Endothelial cell of umbilical vein (primary cell): ENCODE measurements around the gene RBM15B. TPM values are rescaled to one million over a fixed set of nuclear protein-coding genes. Genes with fewer than 3 reads are reported as not detected.

Experiments used
- BruUV-seq: library from RNA; stranded (reverse); fragments of 400-500 nt; replicated peaks from 2 replicates; lab custom pipeline; 2021; lab: Mats Ljungman, UMichigan
- CTCF ChIA-PET: fragments of 300-600, 350-600 bp; sonication (Branson Sonifier 250); formaldehyde crosslinking; loops from one replicate; lab custom pipeline; 2021; ENCODE audit warnings: antibody characterized with exemption, inconsistent platforms; lab: Charles Lee
- POLR2A ChIA-PET: fragments of 300-600, 350-600 bp; sonication (Branson Sonifier 250); formaldehyde crosslinking; loops from one replicate; lab custom pipeline; 2021; ENCODE audit warnings: antibody characterized with exemption, inconsistent platforms; lab: Charles Lee
- DNase-seq: peaks from one replicate; pipeline ENCODE4 v3.0.0-alpha.2; 2011; ENCODE audit warnings: low read depth, low spot score
- FAIRE-seq: peaks from 2 replicates; lab custom pipeline; 2011; peaks lifted over from hg19 to GRCh38; lab: Jason Lieb, UNC
- H2AFZ ChIP-seq: 2 replicates; pipeline ENCODE4 v1.6.0; 2012; ENCODE audit warnings: low read depth, low read length, control low read depth, inconsistent platforms
- H3K27ac ChIP-seq: 2 replicates; pipeline ENCODE4 v1.5.1; 2011; ENCODE audit warnings: low read depth, mild to moderate bottlenecking, control low read depth, low read length, moderate library complexity; ENCODE audit not compliant: insufficient read depth
- H3K27me3 ChIP-seq, 2 experiments: 2 replicates each; pipeline versions ENCODE4 v1.6.0 to v1.6.1; 2011; ENCODE audit warnings: low read length in 2 of 2, mixed read lengths in 1 of 2; ENCODE audit not compliant: control insufficient read depth in 2 of 2, insufficient read depth in 2 of 2
- H3K36me3 ChIP-seq, 2 experiments: 2 replicates in 1 of 2; 3 replicates in 1 of 2; pipeline ENCODE4 v1.5.1; 2011; ENCODE audit warnings: low read length in 2 of 2, mild to moderate bottlenecking in 1 of 2, moderate library complexity in 1 of 2; ENCODE audit not compliant: control insufficient read depth in 2 of 2, insufficient read depth in 2 of 2; ENCODE audit errors: extremely low read depth in 1 of 2
- H3K4me1 ChIP-seq: 3 replicates; pipeline ENCODE4 v1.5.1; 2011; ENCODE audit warnings: mild to moderate bottlenecking, low read length; ENCODE audit not compliant: control insufficient read depth, insufficient read depth; ENCODE audit errors: extremely low read depth
- H3K4me2 ChIP-seq: 2 replicates; pipeline ENCODE4 v1.6.1; 2011; ENCODE audit warnings: low read length, control low read depth, mixed read lengths; ENCODE audit not compliant: insufficient read depth
- H3K4me3 ChIP-seq, 3 experiments: fragments of 200-600 bp in 1 of 3; sonication (generic), shearing (Covaris generic) in 1 of 3; replicated peaks in 1 of 3; 2 replicates each; pipeline ENCODE4 v1.5.1; 2011 to 2016; ENCODE audit warnings: control low read depth in 3 of 3, low read length in 3 of 3, mild to moderate bottlenecking in 2 of 3, inconsistent platforms in 1 of 3, low read depth in 1 of 3, moderate library complexity in 1 of 3; ENCODE audit not compliant: insufficient read depth in 1 of 3
- H3K79me2 ChIP-seq: 2 replicates; pipeline ENCODE4 v1.6.0; 2012; ENCODE audit warnings: low read length, inconsistent platforms; ENCODE audit not compliant: control insufficient read depth, insufficient read depth
- H3K9ac ChIP-seq: replicated peaks from 2 replicates; pipeline ENCODE3; 2011; ENCODE audit warnings: low read length, control low read depth; ENCODE audit not compliant: insufficient read depth; ENCODE audit errors: extremely low read depth
- H3K9me1 ChIP-seq: replicated peaks from 3 replicates; pipeline ENCODE4 v1.6.0; 2011; ENCODE audit warnings: mild to moderate bottlenecking, low read length; ENCODE audit not compliant: control insufficient read depth, insufficient read depth; ENCODE audit errors: extremely low read depth
- H3K9me3 ChIP-seq: replicated peaks from 2 replicates; pipeline ENCODE4 v1.5.1; 2012; ENCODE audit warnings: low read length, inconsistent platforms; ENCODE audit not compliant: control insufficient read depth, insufficient read depth
- H4K20me1 ChIP-seq: replicated peaks from 2 replicates; pipeline ENCODE3; 2011; ENCODE audit warnings: mild to moderate bottlenecking, low read length; ENCODE audit not compliant: control insufficient read depth, insufficient read depth; ENCODE audit errors: extremely low read depth
- EZH2 ChIP-seq: IDR thresholded peaks from 2 replicates; pipeline ENCODE4 v1.6.1; 2012; ENCODE audit warnings: borderline replicate concordance, low read depth, mild to moderate bottlenecking, moderate library complexity, low read length, inconsistent platforms; ENCODE audit not compliant: severe bottlenecking
- FOS ChIP-seq: IDR thresholded peaks from 2 replicates; pipeline ENCODE4 v1.6.1; 2011; ENCODE audit warnings: mild to moderate bottlenecking, low read length, moderate library complexity, borderline replicate concordance; ENCODE audit not compliant: insufficient read depth
- GATA2 ChIP-seq: IDR thresholded peaks from 2 replicates; pipeline ENCODE4 v1.7.0; 2011; ENCODE audit warnings: low read depth, mild to moderate bottlenecking, moderate library complexity, mixed read lengths, low read length; ENCODE audit not compliant: insufficient read length, insufficient read depth
- JUN ChIP-seq: IDR thresholded peaks from 2 replicates; pipeline ENCODE4 v1.6.1; 2011; ENCODE audit warnings: borderline replicate concordance, low read depth; ENCODE audit not compliant: insufficient read length, insufficient read depth
- MYC ChIP-seq: IDR thresholded peaks from one replicate; pipeline ENCODE4 v1.6.1; 2011; ENCODE audit warnings: mild to moderate bottlenecking, low read depth, low read length
- POLR2AphosphoS5 ChIP-seq: IDR thresholded peaks from 2 replicates; pipeline ENCODE4 v1.6.1; 2012; ENCODE audit warnings: low read depth, mild to moderate bottlenecking, control low read depth, low read length, moderate library complexity; ENCODE audit not compliant: insufficient read depth
- dilution Hi-C: fragments of 300-500 bp; cut with MboI; formaldehyde crosslinking; loops from one replicate; pipeline ENCODE4 v1.15.0; 2019; ENCODE audit warnings: low sequenced_read_pairs; ENCODE audit not compliant: extremely low pct_ligation_motif_present
- intact Hi-C: fragments of 100-400 bp; cut with micrococcal nuclease; formaldehyde crosslinking; loops from one replicate; pipeline ENCODE4 v1.10.0; 2022
- polyA plus RNA-seq, 4 experiments: library from polyadenylated mRNA; depleted of rRNA in 3 of 4; stranded (reverse) in 3 of 4; unstranded in 1 of 4; fragments of >200 nt; gene quantifications; 2 replicates each; pipeline versions ENCODE4 v1.2.1 to v1.2.3, GENCODE V29; 2011 to 2012; ENCODE audit warnings: missing spikeins in 1 of 4
- total RNA-seq: library from RNA; stranded (reverse); gene quantifications from 2 replicates; pipeline ENCODE4 v1.2.3, GENCODE V29; 2021
- TF ChIP-seq, protein P1 (sequence below): IDR thresholded peaks from 2 replicates; pipeline ENCODE4 v1.6.1; 2011; ENCODE audit not compliant: insufficient read depth, insufficient read length
- TF ChIP-seq, protein P2 (sequence below), 2 donors: IDR thresholded peaks; 1 replicate in 1 of 2; 2 replicates in 1 of 2; pipeline ENCODE4 v1.5.1; 2011; ENCODE audit warnings: low read length in 2 of 2, mild to moderate bottlenecking in 2 of 2, moderate library complexity in 2 of 2, control low read depth in 1 of 2, inconsistent platforms in 1 of 2, low read depth in 1 of 2; ENCODE audit not compliant: insufficient read depth in 1 of 2; ENCODE audit errors: extremely low read depth in 1 of 2

RBM15B gene
- total and polyA plus RNA-seq, 2 donors (not counting 3 experiments of a cell fraction or from before 2014, with no cell fraction given), result 19.9 to 39.1 TPM

DNA sequence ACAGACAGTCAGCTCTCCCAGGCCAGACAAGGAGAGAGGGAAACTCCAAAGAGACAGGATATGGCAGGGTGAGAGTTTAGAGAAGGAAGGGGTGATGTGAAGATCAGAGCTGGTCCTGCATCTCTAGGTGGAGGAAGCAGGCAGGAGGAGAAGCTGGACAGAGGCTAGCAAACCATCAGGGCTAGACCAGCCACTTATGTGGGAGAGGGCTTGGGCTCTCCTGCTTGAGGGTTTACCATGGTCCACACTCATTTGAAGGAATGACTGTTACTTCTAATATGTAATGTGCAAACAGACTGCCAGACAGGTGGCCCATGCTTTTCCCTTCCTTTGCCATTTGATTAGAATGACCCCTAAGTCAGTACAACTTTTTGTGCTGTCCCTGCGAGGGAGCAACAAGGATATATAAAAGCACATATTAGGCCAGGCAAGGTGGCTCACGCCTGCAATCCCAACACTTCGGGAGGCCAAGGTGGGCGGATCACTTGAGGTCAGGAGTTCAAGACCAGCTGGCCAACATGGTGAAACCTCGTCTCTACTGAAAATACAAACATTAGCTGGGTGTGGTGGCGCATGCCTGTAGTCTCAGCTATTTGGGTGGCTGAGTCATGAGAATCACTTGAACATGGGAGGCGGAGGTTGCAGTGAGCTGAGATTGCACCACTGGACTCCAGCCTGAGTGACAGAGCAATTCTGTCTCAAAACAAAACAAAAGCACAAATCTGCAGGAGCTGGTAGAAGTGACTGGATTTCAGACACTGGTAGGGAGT lies 47.0 kb upstream of the RBM15B start:
- Histone ChIP-seq H3K4me2 (no peak overlapping the region), H3K27ac (no peak overlapping the region), H2AFZ (no peak overlapping the region), H3K9me3 (no peaks in the 10 kb centered on the region), H3K79me2 (no peaks in the 10 kb centered on the region), H3K4me1 (peaks cover 15% of the 10 kb centered on the region), H3K9me1 (no peaks in the 10 kb centered on the region), H3K27me3 (peaks cover 0 to 4% of the 10 kb centered on the region in 2 experiments), H3K4me3 (no peak overlapping the region), H3K9ac (no peak overlapping the region), H3K36me3 (no peaks in the 10 kb centered on the region), H4K20me1 (no peaks in the 10 kb centered on the region)
- intact Hi-C loops (no loop called here), dilution Hi-C loops (no loop called here)
- TF ChIP-seq GATA2 (no peak), POLR2AphosphoS5 (no peak), JUN (no peak), EZH2 (no peak), MYC (no peak), FOS (no peak)
- TF ChIP-seq, protein P1, sequence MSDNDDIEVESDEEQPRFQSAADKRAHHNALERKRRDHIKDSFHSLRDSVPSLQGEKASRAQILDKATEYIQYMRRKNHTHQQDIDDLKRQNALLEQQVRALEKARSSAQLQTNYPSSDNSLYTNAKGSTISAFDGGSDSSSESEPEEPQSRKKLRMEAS, result no peak
- TF ChIP-seq, protein P2, sequence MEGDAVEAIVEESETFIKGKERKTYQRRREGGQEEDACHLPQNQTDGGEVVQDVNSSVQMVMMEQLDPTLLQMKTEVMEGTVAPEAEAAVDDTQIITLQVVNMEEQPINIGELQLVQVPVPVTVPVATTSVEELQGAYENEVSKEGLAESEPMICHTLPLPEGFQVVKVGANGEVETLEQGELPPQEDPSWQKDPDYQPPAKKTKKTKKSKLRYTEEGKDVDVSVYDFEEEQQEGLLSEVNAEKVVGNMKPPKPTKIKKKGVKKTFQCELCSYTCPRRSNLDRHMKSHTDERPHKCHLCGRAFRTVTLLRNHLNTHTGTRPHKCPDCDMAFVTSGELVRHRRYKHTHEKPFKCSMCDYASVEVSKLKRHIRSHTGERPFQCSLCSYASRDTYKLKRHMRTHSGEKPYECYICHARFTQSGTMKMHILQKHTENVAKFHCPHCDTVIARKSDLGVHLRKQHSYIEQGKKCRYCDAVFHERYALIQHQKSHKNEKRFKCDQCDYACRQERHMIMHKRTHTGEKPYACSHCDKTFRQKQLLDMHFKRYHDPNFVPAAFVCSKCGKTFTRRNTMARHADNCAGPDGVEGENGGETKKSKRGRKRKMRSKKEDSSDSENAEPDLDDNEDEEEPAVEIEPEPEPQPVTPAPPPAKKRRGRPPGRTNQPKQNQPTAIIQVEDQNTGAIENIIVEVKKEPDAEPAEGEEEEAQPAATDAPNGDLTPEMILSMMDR (IDR thresholded peaks at IDR 0.05; ENCODE audit: extremely low read depth in 1 of 2, insufficient read depth in 1 of 2, low read depth in 1 of 2, low read length in 2 of 2), result no peak
- CTCF ChIA-PET, result interaction anchor here (1.2 to 2.2 kb wide), 3 partner anchors 8 to 244 kb away, joined by 4 to 10 read pairs (median 4); no protein-coding TSS in a partner anchor
- POLR2A ChIA-PET, result no interaction called here
- no TSS peak for BruUV-seq
- DNase-seq, result no peak
- no peak for FAIRE-seq
